T-helper 2 cell treated with Interferon-gamma antibody and Interleukin-4, amounts not matched to agents 100 ng/mL and 5 ng/mL, for 36 hours (primary cell): ENCODE data around the gene CMTM4. TPM values are rescaled to one million over a fixed set of nuclear protein-coding genes. Genes with fewer than 3 reads are reported as not detected.
"Not testable (repeated sequence)": the region's sequence is repeated elsewhere in the genome, so short reads cannot be mapped to it uniquely, and the experiment has no call there.

Source experiments
- intact Hi-C: fragments of 100-400 bp; cut with micrococcal nuclease; formaldehyde crosslinking; loops from one replicate; pipeline ENCODE4 v1.15.1; 2023
- total RNA-seq: library from RNA; stranded (reverse); gene quantifications from 2 replicates; pipeline ENCODE4 v1.2.3, GENCODE V29; 2022

The CMTM4 gene
- total RNA-seq, 1 donor from 2014 or later = 0.80 TPM

DNA sequence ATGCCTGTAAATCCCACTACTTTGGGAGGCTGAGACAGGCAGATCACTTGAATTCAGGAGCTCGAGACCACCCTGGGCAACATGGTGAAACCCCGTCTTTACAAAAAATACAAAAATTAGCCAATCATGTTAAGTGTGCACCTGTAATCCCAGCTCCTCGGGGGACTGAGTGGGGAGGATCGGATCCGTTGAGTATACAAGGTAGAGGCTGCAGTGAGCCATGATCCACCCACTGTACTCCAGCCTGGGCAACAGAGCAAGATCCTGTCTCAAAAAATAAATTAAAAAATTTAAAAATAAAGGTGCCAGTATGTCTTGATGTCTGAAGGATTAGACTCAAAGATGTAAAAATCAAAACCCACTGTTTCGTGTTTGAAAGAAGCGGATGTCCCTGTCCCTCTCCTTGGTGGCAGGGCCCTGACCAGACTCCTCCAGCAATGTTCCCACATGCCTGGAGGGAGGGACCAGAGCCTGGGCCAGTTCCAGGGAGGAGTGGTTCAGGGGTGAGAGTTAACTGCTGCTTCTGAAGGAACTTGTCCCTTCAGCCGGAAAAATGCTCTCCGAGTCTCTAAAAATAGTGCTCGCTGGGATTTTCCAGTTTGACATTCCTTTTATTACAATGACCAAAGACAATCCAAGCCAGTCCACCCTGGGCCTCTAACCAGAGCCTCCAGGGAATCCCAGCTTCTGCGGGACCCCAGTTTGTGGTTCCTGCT, 9.4 kb upstream of the CMTM4 start:
- intact Hi-C loops = no loop called here

GRCh38 chr16:66703406-66704215, 7.1 kb upstream of the CMTM4 start:
- intact Hi-C loops = no loop called here

- intact Hi-C loops = no loop called here
Observed at GRCh38 chr16:66701516-66701915, 5.0 kb upstream of the CMTM4 start.

DNA sequence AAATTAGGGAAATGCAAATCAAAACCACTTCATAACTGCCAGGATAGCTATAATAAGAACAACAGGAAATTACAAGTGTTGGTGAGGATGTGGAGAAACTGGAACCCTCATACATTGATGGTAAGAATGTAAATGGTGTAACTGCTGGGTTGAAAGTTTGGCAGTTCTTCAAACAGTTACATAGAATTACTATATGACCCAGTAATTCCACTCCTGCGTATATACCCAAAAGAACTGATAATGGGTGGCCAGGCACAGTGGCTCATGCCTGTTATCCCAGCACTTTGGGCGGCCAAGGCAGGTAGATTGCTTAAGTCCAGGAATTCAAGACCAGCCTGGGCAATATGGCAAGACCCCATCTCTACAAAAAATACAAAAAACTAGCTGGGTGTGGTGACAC, 4.5 kb upstream of the CMTM4 start:
- intact Hi-C loops = no loop called here

- intact Hi-C loops = loop anchor here (5.0 kb wide), 2 partner anchors 93 to 148 kb away; partner anchors contain the start of genes CKLF and TK2
Observed at GRCh38 chr16:66699898-66700297, 3.4 kb upstream of the CMTM4 start.

DNA sequence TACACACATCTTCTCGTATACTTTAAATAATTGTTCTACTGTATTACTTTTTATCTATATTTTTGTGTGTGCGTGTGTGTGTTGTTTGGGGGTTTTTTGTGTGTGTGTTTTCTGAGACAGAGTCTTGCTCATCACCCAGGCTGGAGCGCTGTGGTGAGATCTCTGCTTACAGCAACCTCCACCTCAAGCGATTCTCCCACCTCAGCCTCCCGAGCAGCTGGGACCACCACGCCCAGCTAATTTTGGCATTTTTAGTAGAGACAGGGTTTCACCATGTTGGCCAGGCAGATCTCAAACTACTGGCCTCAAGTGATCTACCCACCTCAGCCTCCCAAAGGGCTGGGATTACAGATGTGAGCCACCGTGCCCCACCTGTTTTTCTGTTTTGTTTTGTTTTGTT, 1.5 kb upstream of the CMTM4 start:
- intact Hi-C loops = loop anchor here (5.0 kb wide), 2 partner anchors 91 to 146 kb away; partner anchors contain the start of genes CKLF and TK2

DNA sequence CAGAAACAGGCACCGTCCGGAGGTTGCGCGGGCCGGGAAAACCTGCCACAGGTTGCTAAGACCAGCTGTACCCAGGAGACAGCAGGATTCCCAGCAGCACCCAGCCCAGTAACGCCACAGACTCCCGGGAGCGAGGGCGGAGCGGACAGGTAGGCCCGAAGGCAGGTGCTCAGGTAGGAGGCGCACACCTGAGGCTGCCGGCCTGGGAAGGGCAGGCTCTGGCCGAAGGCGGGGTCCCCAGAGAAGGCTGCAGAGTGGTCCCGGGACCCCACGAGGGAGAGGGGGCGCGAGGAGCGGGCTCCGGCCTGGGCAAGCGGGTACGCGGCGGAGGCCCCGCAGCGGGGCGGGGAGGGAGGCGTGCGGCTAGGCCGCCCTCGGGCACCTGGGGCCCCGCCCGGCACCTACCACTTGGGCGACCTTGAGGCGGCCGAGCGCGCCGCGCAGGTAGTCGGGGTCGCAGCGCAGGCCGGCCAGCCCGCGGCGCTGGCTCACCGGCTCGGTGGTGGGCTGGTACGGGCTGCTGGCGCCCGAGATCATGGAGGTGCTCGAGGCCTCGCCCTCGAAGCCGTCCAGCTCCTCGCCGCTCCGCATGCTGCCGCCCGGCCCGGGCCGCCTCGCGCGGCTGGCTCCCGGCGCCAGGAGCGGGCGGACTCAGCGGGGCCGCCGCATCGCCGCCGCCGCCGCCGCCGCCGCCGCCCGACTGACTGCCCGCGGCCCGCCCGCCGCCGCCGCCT, 441 bp downstream of the CMTM4 start:
- intact Hi-C loops = loop anchor here (2.0 to 5.0 kb wide), 3 partner anchors 45 to 144 kb away; partner anchors contain the start of genes CKLF and TK2

GRCh38 chr16:66695471-66695934, 1.0 kb downstream of the CMTM4 start:
- intact Hi-C loops = loop anchor here (5.0 kb wide), 2 partner anchors 88 to 143 kb away; partner anchors contain the start of genes CKLF and TK2

DNA sequence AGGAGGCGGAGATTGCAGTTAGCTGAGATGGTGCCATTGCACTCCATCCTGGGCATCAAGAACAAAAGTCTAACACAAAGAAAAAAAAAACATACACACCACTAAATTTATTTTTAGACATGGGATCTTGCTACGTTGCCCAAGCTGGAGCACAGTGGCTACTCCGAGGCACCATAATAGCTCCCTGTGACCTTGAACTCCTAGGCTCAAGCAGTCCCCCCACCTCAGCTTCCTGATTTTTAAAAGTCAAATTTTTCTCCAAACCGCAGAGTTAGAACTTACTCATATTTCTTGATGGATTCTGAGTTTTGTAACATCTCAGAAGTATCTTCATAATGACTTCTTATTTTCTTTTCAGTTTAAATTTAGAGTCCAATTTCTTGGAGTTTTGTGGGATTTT, 3.4 kb downstream of the CMTM4 start:
- intact Hi-C loops = no loop called here

- intact Hi-C loops = no loop called here
Observed at GRCh38 chr16:66692341-66692740, 4.2 kb downstream of the CMTM4 start.

- intact Hi-C loops = no loop called here
Observed at GRCh38 chr16:66691234-66691633, 5.3 kb downstream of the CMTM4 start.

- intact Hi-C loops = no loop called here
Observed at GRCh38 chr16:66690106-66690847, 6.3 kb downstream of the CMTM4 start.

GRCh38 chr16:66689282-66689681, 7.3 kb downstream of the CMTM4 start:
- intact Hi-C loops = no loop called here

DNA sequence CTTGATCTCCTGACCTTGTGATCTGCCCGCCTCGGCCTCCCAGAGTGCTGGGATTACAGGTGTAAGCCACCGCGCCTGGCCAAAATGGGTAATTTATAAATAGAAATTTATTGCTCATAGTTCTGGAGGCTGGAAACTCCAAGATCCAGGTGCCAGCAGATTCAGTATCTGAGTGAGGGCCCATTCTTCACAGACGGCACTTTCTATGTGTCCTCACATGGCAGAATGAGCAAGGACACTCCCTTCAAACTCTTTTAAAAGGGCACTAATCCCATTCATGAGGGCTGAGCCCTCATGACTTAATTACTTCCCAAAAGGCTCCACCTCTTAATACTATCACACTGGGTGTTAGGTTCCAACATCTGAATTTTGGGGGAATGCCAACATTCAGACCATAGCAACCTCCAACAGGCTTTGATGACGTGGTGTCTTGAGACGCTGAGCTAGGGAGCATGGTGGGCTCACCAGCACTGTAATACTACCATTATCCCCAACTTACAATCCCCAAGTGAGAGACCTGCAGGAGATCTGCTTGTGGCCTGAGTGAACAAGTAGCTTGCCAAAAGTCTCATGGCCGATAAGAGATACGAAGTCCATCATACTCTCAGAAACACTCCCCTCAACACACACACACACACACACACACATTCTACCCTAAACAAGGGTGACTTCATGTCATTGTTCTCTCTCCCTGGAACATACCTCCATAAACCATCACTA, 8.5 kb downstream of the CMTM4 start:
- intact Hi-C loops = no loop called here

- intact Hi-C loops = not testable (repeated sequence)
Observed at GRCh38 chr16:66685501-66686115, 10.9 kb downstream of the CMTM4 start.

- intact Hi-C loops = no loop called here
Observed at GRCh38 chr16:66682271-66682670, 14.3 kb downstream of the CMTM4 start.

DNA sequence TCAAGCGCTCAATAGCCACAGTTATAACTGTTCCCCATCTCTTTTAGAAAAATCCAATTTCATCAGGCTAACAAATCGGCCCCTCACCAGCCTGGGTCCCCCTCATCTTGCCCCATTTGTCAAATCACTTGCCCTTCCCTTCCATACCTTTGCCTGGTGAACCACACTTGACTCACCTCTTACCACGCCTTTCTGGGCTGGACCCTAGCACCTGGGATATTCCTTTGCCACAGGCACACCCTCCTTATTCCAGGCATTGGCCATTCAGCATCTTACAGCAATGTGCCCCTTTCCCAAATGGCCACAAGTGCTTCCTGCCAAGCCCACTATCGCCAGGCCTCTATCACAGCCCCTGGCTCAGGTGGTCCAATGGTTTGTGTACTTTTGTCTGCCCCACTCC, 14.9 kb downstream of the CMTM4 start:
- intact Hi-C loops = no loop called here

DNA sequence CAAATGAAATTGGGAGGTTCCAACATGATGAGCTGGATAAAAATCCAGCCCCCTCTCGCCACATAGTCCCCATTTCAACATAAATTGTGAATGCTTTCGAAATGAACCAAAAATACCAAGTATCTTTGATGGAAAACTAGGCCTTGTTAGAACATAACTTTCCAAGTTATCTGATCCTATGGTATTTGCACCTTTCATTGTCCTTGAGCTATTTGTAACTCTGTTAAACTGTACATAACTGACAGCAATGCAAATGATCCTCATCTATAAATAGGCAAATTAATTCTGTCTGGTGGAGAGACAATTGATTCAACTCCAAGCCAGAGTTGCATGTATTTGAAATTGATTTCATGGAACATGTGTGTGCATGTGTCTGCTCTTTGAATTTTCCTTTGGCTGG, 18.2 kb downstream of the CMTM4 start:
- intact Hi-C loops = no loop called here

GRCh38 chr16:66677836-66678235, 18.7 kb downstream of the CMTM4 start:
- intact Hi-C loops = no loop called here

DNA sequence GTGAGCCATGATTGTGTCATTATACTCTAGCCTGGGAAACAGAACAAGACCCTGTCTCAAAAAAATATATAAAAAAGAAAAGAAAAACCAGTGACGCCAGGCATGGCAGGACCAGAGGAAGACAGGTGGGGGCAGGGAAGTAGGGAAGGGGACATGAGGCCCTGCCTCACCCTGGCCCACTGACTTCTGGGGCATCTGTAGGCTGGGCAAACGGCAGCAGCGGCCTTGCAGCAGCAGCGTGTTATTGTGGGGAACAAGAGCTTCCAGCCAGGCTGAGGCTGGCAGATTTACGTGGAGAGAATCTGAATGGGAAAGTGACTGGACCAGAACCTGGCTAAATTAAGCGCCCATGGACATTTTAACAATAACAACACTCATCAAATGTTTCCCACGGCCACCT, 19.4 kb downstream of the CMTM4 start:
- intact Hi-C loops = no loop called here
